HEK293T (cell line): ENCODE data around the gene ASB10.

Source experiments
- CTCF ChIA-PET: fragments of 350-600 bp; formaldehyde crosslinking; extraction: SDS; loops from one replicate; lab custom pipeline; 2021; ENCODE audit warnings: antibody characterized with exemption, inconsistent platforms; lab: Yijun Ruan, JAX
- POLR2A ChIA-PET: fragments of 350-600 bp; formaldehyde crosslinking; extraction: SDS; loops from one replicate; lab custom pipeline; 2020; ENCODE audit warnings: antibody characterized with exemption, inconsistent platforms; lab: Yijun Ruan, JAX
- DNase-seq: peaks from one replicate; pipeline ENCODE4 v3.0.0; 2012; ENCODE audit warnings: mixed read lengths; ENCODE audit errors: extremely low spot score
- CTBP1 ChIP-seq: fragments of 450-650 bp; IDR thresholded peaks from 2 replicates; pipeline ENCODE4 v1.6.1; 2016; ENCODE audit warnings: borderline replicate concordance
- ELF4 ChIP-seq: fragments of 450-650 bp; IDR thresholded peaks from 2 replicates; pipeline ENCODE4 v1.6.1; 2017; ENCODE audit warnings: antibody characterized with exemption
- FOXK2 ChIP-seq: fragments of 450-650 bp; IDR thresholded peaks from 2 replicates; pipeline ENCODE4 v1.6.1; 2016; ENCODE audit warnings: mild to moderate bottlenecking
- FOXM1 ChIP-seq: fragments of 450-650 bp; IDR thresholded peaks from 2 replicates; pipeline ENCODE4 v1.6.1; 2017; ENCODE audit warnings: mild to moderate bottlenecking, borderline replicate concordance
- HDGF ChIP-seq: fragments of 450-650 bp; IDR thresholded peaks from 2 replicates; pipeline ENCODE4 v1.6.1; 2017; ENCODE audit warnings: antibody characterized with exemption, borderline replicate concordance
- L3MBTL2 ChIP-seq: fragments of 450-650 bp; conservative IDR thresholded peaks from 2 replicates; pipeline ENCODE4 v1.6.1; 2016; ENCODE audit warnings: mild to moderate bottlenecking
- LEF1 ChIP-seq: fragments of 450-650 bp; IDR thresholded peaks from 2 replicates; pipeline ENCODE4 v1.6.1; 2017; ENCODE audit warnings: mild to moderate bottlenecking, borderline replicate concordance
- TF ChIP-seq, protein P1 (sequence below): fragments of 450-650 bp; IDR thresholded peaks from 2 replicates; pipeline ENCODE4 v1.6.1; 2016

The ASB10 gene

DNA sequence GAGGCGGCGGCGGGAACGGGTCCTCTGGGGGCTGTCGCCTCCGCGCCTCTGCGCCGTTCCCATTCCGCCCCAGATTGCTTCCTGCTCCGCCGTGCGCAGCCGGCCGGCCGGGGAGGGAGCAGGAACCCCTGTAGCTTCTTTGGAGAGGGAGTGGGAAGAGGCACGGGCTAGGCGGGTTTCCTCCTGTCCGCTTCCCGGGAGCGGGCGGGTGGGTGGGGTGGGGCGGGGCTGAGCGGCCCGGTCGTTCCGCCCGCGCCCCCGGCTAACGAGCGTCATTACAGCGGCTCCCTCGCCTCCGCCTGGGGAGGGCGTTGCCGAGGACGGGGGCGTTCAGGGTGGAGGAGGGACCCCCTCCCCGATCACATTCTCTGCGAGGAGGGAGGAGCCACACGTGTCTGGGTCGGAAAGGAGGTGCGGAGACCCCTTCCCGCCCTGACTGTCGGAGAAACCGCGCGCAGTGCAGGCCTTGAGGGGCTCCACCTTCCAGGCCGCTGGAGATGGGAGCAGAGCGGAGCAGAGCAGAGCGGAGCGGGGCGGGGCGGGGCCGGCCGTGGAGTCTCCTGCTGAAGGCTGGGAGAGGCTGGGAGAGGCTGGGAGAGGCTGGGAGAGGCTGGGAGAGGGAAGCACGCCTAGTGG lies 61.1 kb downstream of the ASB10 start:
- DNase-seq: no peak
- no peak for TF ChIP-seq FOXM1
- TF ChIP-seq L3MBTL2: no peak
- no peak for TF ChIP-seq LEF1
- TF ChIP-seq FOXK2: no peak
- no peak for TF ChIP-seq ELF4
- TF ChIP-seq, protein P1, sequence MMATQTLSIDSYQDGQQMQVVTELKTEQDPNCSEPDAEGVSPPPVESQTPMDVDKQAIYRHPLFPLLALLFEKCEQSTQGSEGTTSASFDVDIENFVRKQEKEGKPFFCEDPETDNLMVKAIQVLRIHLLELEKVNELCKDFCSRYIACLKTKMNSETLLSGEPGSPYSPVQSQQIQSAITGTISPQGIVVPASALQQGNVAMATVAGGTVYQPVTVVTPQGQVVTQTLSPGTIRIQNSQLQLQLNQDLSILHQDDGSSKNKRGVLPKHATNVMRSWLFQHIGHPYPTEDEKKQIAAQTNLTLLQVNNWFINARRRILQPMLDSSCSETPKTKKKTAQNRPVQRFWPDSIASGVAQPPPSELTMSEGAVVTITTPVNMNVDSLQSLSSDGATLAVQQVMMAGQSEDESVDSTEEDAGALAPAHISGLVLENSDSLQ: no peak
- TF ChIP-seq CTBP1: no peak
- TF ChIP-seq HDGF: no peak
- POLR2A ChIA-PET: no interaction called here
- CTCF ChIA-PET: interaction anchor here (0.6 to 0.8 kb wide), 2 partner anchors 42 to 46 kb away, joined by 3 to 5 read pairs; no protein-coding TSS in a partner anchor
